Calu3 (cell line): ENCODE results near the gene RALGPS2. TPM values are rescaled to one million over a fixed set of nuclear protein-coding genes. Genes with fewer than 3 reads are reported as not detected.

ENCODE experiments used
- BruUV-seq: library from RNA; stranded (reverse); fragments of 400-500 nt; replicated peaks from 2 replicates; lab custom pipeline; 2021; lab: Mats Ljungman, UMichigan
- CTCF ChIA-PET: fragments of 300-600 bp; sonication (Branson Sonifier 250); formaldehyde crosslinking; loops from one replicate; lab custom pipeline; 2022; ENCODE audit warnings: antibody characterized with exemption; lab: Charles Lee
- DNase-seq: peaks from one replicate; pipeline ENCODE4 v3.0.0; 2022
- H3K27ac Mint-ChIP-seq: one replicate; pipeline ENCODE4 v1.8.0; 2022; ENCODE audit warnings: mixed read lengths; ENCODE audit not compliant: unreplicated experiment
- H3K27me3 Mint-ChIP-seq: one replicate; pipeline ENCODE4 v1.8.0; 2022; ENCODE audit warnings: mixed read lengths; ENCODE audit not compliant: unreplicated experiment
- H3K36me3 Mint-ChIP-seq: one replicate; pipeline ENCODE4 v1.8.0; 2022; ENCODE audit warnings: mild to moderate bottlenecking, moderate library complexity, mixed read lengths; ENCODE audit not compliant: insufficient read depth, unreplicated experiment
- H3K4me1 Mint-ChIP-seq: one replicate; pipeline ENCODE4 v1.8.0; 2022; ENCODE audit warnings: mild to moderate bottlenecking, low read depth, mixed read lengths; ENCODE audit not compliant: unreplicated experiment
- H3K4me3 Mint-ChIP-seq: one replicate; pipeline ENCODE4 v1.8.0; 2022; ENCODE audit warnings: mild to moderate bottlenecking, low read depth, moderate library complexity, mixed read lengths; ENCODE audit not compliant: unreplicated experiment
- H3K9me3 Mint-ChIP-seq: one replicate; pipeline ENCODE4 v1.8.0; 2022; ENCODE audit warnings: low read depth, mixed read lengths; ENCODE audit not compliant: unreplicated experiment
- intact Hi-C: fragments of 100-400 bp; cut with micrococcal nuclease; formaldehyde crosslinking; loops from one replicate; pipeline ENCODE4 v1.10.0; 2022; ENCODE audit not compliant: unreplicated experiment
- total RNA-seq: library from RNA; stranded (reverse); gene quantifications from 2 replicates; pipeline ENCODE4 v1.2.3, GENCODE V29; 2022
- TF ChIP-seq, protein P1 (sequence below): fragments of 200-600 bp; IDR thresholded peaks from one replicate; pipeline ENCODE4 v1.8.0; 2022; ENCODE audit warnings: antibody characterized with exemption; ENCODE audit not compliant: unreplicated experiment

Gene RALGPS2
- total RNA-seq, 1 experiment from 2014 or later = 47.6 TPM

DNA sequence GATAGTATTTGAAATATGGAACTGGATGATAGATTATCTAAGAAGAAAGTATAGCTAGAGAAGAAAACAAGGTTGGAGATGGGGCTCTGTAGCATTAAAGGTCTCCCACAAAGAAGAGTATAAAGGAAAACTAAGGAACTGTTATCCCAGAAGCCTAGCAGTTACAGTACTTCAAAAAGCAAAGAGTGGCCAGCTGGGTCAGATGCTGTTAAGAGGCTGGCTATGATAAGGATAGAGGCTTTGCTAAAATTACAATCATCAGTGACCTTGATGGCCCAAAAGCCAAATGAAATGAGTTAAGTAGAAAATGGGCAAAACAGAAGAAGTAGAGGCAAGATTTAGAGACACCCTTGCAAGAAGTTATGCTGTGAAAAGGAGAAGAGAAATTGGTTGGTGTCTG is 170.9 kb downstream of the RALGPS2 start:
- Mint-ChIP-seq H3K4me3 (no peak overlapping the region), H3K9me3 (peaks cover 3% of the 10 kb centered on the region), H3K36me3 (peaks cover 10% of the 10 kb centered on the region), H3K27ac (no peak overlapping the region), H3K4me1 (no peaks in the 10 kb centered on the region), H3K27me3 (no peaks in the 10 kb centered on the region)
- no TSS peak for BruUV-seq
- TF ChIP-seq, protein P1, sequence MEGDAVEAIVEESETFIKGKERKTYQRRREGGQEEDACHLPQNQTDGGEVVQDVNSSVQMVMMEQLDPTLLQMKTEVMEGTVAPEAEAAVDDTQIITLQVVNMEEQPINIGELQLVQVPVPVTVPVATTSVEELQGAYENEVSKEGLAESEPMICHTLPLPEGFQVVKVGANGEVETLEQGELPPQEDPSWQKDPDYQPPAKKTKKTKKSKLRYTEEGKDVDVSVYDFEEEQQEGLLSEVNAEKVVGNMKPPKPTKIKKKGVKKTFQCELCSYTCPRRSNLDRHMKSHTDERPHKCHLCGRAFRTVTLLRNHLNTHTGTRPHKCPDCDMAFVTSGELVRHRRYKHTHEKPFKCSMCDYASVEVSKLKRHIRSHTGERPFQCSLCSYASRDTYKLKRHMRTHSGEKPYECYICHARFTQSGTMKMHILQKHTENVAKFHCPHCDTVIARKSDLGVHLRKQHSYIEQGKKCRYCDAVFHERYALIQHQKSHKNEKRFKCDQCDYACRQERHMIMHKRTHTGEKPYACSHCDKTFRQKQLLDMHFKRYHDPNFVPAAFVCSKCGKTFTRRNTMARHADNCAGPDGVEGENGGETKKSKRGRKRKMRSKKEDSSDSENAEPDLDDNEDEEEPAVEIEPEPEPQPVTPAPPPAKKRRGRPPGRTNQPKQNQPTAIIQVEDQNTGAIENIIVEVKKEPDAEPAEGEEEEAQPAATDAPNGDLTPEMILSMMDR = no peak
- no peak for DNase-seq
- intact Hi-C loops = no loop called here
- CTCF ChIA-PET = no interaction called here

DNA sequence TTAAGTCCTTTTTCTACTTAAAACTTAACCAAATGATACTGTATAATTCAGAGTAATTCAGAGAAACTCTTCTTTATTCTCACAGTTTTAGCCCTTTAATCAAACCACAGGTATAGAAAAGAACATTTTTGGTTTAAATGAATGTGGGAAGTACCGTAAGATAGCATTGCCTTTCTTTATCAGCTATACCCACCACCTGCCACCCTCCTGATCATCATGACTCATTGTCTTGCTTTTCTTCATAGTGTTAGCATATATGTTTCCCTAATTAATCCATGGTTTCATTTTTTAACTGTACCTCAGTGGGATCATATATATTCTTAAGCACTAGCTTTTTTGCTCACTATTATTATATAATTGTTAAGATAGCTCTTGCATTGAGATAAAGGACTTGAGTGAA is 173.4 kb downstream of the RALGPS2 start:
- no TSS peak for BruUV-seq
- intact Hi-C loops = no loop called here
- CTCF ChIA-PET = no interaction called here
- Mint-ChIP-seq H3K4me3 (no peak overlapping the region), H3K36me3 (peaks cover 10% of the 10 kb centered on the region), H3K9me3 (peaks cover 3% of the 10 kb centered on the region), H3K27ac (no peak overlapping the region), H3K4me1 (no peaks in the 10 kb centered on the region), H3K27me3 (no peaks in the 10 kb centered on the region)
- no peak for DNase-seq
- TF ChIP-seq, protein P1 = no peak

DNA sequence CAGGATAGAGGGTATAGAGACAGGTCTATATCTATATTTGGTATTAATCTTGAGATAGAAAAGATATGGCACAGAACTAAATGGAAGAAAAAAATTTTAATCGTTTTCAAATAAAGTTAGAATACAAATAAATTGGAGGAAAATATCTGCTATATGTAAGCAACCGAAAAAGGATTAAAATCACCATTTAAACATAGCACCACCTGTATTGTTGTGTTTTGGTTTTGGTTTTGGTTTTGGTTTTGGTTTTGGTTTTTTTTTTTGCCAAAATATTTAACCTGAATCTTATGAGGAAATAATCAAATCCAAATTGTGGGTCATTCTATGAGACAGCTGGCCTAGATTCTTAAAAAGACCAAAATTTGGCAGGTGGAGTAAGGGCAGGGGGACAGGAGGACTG is 174.4 kb downstream of the RALGPS2 start:
- Mint-ChIP-seq H3K4me1 (no peaks in the 10 kb centered on the region), H3K27me3 (no peaks in the 10 kb centered on the region), H3K4me3 (no peak overlapping the region), H3K9me3 (peaks cover 3% of the 10 kb centered on the region), H3K36me3 (peaks cover 10% of the 10 kb centered on the region), H3K27ac (peak overlapping the region; percentile 10)
- intact Hi-C loops = no loop called here
- TF ChIP-seq, protein P1 = no peak
- no TSS peak for BruUV-seq
- CTCF ChIA-PET = no interaction called here
- no peak for DNase-seq

DNA sequence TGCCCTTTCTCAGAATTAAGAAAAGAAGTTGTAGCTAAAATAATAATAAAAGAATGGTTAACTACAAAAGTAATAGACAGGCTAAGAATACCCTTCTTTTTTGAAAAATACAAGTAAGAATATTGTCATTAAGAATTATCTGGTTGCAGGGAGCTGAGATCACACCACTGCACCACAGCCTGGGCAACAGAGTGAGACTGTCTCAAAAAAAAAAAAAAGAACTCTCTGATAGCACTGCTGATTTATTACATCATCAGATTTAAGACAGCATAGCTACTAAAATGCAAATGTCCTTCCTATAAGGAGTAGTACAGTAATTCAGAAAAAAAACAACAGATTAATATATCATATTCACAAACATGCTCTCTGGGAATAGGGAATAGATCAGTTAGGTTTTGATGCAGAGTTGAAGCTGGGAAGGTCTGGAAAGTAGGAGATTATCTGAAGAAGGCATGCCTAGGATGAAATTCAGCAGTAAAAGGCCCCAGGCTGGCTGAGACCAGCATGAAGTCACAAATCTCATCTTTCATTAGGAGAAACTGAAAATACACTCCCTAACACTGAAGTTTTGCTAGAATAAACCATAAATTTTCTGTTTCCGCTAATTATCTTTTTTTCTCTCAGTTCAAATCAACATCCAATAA is 176.6 kb downstream of the RALGPS2 start:
- H3K9me3 Mint-ChIP-seq = no peaks in the 10 kb centered on the region
- TF ChIP-seq, protein P1 = no peak
- intact Hi-C loops = no loop called here
- H3K27me3 Mint-ChIP-seq = no peaks in the 10 kb centered on the region
- CTCF ChIA-PET = interaction anchor here (0.7 kb wide), 1 partner anchor 936 kb away, joined by 3 read pairs; no protein-coding TSS in a partner anchor
- H3K4me1 Mint-ChIP-seq = no peaks in the 10 kb centered on the region
- no peak overlapping the region for H3K4me3 Mint-ChIP-seq
- DNase-seq = no peak
- H3K36me3 Mint-ChIP-seq = no peaks in the 10 kb centered on the region
- no peak overlapping the region for H3K27ac Mint-ChIP-seq
- BruUV-seq = no TSS peak
